ENCODE measurements around the gene SRSF6.
"Not testable (repeated sequence)": the region's sequence is repeated elsewhere in the genome, so short reads cannot be mapped to it uniquely, and the experiment has no call there.

SRSF6 gene

DNA sequence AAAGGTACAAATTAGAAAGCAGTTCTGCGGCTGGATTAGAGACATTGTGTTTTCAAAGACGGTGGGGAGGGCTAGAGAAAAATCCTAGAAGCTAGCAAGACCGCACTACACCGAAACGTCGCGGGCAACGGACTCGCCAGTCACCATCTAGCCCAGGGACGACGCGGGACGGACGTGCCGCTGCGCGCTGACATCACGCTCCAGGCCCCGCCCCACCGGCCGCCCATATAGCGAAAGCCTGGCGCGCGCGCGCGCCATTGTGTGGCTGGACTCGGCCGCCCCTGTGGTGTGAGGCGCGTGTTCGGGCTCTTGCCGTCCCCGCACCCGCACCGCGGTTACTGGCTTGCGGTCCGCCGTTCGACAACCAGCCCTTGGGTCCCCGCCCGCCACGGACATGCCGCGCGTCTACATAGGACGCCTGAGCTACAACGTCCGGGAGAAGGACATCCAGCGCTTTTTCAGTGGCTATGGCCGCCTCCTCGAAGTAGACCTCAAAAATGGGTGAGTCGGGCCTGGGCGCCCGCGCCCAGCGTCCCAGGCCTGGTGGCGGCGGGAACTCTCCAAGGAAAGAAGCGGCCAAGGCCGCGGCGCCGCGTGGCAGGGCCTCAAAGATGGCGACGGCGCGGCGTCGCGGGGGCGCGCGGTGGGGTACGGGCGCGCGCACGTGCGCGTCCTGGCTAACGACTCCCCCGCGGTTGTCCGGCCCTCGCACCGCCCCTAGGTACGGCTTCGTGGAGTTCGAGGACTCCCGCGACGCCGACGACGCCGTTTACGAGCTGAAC, at the start of gene SRSF6:
Gene SRSF6, plus strand, starts transcription at position 257 of the 782 bp plus-strand sequence. Its CDS starts 138 bp downstream, at position 395.
- peak; percentile 90 for DNase-seq

DNA sequence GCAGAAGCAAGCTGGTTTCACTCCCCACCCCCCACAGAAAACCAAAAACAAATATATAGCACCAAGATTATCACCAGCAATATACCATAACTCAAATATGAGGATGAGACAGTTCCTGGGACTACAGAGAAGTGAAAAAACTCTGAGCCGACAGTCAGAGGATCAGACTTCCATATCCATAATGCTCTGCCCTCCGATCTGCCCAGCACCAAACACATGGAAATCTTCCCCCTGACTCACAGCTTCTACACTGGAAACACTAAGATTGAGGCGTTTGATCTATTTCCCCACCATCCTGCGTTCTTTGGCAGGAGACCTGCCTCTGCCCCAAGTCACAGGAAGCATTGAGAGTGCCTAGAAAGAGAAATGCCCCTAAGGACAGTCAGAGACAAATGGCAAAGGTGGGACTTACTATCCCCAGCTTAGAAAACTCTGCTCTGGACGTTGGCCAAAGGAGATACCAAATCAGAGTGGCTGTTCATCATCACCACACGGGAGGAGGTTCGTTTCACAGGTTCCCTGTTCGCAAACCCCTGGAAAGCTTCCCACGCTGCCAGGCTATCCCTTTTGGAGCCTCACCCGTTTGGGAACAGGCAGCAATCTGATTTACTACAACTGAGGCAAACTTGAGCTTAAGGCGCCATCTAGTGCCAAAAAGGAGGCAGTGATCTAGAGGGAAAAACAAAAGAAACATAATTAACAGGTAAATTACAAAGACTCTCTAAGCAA, 48.7 kb upstream of the SRSF6 start:
- DNase-seq = no peak

DNA sequence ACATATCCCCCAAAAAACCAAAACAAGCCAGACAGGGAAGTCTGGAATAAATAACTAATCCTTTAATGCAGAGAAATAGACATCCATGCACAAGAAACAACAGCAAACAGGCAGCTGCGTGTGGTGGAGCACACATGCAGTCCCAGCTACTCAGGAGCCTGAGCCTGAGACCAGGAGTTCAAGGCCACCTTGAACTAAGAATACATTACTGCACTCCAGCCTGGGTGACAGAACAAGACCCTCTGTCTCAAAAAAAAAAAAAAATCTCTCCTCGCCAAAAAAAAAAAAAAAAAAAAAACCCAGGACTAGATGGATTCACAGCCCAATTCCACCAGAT, 48.2 kb upstream of the SRSF6 start:
- no peak for DNase-seq

DNA sequence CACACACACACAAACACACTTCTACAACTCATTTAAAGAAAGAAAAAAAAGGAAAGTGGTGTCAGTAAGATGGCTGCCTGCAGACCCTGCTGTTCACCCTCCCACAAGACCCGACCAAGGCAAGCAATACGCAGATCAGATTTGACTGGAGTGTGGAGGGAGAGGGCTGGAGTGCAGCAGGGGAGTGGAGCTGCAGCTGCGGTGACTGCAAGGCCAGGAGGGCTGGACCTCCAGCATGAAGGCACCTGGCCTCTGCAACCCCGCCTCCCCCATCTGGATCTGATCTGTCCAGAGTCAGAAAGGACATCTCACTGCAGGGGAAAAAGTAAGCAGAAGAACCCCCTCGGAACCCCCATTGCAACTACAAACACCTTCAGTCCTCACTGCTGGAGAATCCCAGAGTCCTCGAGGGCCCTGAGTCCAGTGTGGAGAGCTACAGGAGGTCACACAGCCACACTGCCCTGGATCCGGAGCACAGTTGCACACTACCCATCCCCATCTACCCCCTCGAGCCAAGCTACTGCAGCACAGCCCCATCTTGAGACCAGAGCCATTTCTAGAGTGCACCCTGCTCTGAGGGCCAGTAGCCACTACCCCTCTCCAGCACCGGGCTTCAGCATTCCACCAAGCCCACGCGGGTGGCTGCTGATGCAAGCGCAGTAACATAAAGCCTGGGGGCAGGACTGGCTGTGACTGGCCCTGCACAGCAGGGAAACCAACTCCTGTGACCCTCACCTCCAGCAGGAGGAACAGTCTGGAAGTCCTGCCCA, 41.9 kb upstream of the SRSF6 start:
- no peak for DNase-seq

DNA sequence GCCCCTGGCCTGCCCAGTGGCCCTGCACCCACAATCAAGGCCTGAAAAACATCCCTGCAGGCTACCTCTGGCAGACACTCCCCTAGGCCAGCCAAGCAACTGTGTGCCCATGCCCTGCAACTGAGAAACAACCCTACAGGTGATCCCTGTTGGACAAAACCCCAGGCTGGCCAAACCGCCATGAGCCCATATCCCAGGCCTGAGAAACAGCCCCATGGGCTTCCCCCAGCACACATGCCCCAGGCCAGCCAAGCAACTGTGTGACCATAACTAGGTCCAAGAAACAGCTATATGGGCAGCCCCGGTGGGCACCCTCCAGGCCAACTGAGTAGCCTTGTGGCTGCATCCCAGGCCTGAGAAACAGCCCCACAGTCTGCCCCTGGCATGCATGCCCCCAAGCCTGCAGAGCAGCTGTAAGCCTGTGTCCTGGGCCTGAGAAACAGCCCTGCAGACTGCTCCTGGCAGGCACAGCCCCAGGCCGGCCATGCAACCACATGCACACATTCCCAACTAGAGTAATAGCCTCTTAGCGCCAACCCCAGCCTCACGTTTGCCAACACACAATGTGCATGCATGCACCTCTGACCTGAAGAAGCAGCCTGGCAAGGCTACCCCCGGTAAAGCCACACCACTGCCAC, 41.0 kb upstream of the SRSF6 start:
- no peak for DNase-seq

DNA sequence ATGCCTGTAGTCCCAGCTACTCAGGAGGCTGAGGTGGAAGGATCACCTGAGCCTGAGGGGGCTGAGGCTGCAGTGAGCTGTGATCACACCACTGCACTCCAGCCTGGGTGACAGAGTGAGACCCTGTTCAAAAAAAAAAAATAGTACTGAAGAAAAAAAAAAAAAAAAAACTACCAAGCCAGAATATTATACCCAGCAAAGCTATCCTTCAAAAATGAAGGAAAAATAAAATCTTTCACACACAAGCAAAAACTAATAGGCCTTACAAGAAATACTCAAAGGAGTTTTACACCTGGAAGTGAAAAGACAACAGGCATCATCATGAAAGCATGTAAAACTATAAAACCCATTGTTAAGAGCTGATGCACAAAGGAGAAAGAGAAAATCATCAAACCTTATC, 37.5 kb upstream of the SRSF6 start:
- no peak for DNase-seq

DNA sequence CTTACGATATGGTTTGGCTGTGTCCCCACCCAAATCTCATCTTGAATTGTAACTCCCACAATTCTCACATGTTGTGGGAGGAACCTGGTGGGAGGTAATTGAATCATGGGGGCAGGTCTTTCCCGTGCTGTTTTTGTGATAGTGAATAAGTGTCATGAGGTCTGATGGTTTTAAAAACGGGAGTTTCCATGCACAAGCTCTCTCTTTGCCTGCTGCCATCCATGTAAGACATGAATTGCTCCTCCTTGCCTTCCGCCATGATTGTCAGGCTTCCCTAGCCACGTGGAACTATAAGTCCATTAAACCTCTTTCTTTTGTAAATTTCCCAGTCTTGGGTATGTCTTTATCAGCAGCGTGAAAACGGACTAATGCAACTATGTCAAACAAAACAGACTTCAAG, 36.8 kb upstream of the SRSF6 start:
- DNase-seq = not testable (repeated sequence)

DNA sequence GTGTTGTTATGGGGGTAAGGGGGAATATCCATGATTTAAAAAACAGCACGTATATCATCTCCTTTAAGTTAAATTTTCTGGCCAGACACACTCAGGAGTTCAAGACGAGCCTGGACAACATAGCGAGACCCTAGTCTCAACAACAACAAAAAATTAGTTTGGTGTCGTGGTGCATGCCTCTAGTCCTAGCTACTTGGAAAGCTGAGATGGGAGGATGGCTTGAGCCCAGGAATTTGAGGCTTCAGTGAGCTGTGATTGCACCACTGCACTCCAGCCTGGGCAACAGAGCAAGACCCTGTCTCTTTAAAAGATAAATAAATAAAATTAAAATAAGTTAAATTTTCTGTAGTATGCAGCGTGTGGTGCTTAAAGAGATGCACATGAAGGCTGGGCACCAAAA, 31.5 kb upstream of the SRSF6 start:
- no peak for DNase-seq

DNA sequence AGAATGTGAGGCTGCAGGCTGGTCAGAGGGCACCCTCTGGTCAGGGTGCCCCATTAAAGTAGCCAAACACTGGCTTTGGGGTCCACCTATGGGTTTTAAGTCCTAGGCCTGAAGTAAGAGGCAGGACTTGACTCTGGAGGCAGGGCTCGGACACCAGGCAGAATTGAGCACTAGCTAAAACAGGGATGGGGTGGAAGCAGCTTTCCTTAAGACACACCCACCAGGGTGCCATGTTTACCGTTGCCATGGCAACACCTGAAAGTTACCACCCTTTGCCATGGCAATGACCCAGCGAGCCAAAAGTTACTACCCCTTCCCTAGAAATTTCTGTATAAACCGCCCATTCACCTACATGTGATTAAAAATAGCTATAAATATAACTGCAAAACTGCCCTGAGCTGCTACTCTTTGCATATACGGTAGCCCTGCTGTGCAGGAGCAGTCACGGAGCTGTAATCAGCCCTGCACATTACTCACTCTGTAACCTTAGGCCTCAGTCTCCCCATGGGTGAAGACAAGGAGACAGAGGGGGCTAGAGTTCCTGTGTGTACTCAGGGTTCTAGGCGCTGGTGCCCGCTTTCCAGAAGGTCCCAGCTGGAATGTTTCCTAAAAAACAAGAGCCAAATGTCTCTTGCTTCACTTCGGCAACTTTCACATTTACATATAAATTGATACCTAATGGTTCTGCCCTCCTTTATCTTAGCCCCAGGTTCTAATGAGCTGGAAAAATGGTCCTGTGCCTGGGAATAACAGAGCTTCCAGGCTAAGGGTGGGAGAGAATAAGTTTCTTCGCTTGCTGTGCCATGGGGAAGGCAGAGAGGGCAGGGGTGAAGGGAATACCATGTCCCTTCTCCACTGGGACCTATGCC, 27.2 kb upstream of the SRSF6 start:
- DNase-seq = no peak

DNA sequence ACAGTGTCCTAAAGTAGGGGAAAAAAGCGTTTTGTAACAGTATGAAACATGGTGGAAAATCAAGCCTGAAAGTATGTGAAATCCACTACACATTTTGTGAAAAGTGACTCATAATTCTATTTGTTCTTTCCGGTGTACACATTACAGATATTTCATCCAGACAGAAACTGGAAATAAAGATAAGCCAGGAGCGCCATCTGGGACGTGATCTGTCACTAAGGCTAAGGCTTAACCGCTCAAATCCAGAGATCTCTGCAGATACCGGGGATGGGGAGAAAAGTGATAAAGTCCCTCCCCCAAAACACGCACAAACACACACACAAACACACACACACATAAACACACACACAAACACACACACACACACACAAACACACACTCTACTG, 26.6 kb upstream of the SRSF6 start:
- DNase-seq = no peak

DNA sequence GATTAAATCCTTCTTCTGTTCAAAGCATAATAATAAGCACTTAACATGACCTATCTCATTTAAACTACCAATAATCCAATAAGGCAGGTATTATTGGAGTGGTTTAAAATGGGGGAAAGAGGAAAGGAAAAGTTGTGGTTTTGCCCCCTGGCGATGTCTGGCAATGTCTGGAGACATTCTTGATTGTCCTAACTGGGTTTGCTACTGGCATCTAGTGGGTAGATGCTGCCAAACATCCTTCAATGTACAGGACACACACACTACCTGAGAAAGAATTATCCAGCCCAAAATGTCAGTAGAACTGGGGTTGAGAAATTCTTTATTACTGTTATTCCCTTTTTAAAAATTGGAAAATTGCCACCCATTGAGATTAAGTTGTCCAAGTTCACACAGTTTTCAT, 25.2 kb upstream of the SRSF6 start:
- no peak for DNase-seq

DNA sequence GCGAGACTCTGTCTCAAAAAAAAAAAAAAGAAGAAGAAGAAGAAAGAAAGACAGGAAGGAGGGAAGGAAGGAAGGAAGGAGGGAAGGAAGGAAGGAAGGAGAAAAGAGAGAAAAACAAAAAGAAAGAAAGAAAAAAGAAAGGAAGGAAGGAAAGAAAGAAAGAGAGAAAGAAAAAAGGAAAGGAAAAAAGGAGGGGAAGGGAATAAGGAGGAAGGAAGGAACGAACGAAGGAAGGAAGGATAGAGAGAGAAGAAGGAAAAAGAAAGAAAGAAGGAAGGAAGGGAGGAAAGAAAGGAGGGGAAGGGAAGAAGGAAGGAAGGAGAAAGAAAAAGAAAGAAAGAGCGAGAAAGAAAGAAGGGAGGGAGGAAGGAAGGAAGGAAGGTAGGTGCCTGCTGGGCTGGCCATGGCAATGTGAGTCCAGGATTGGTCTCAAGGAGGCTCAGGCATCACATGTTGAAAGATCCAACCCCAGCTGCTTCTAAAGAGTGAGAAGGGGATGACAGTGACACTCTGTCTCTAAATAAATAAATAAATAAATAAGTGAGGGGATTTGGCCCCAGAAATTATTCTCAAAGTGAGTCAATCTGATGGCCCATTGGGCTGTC, 24.3 kb upstream of the SRSF6 start:
- no peak for DNase-seq

DNA sequence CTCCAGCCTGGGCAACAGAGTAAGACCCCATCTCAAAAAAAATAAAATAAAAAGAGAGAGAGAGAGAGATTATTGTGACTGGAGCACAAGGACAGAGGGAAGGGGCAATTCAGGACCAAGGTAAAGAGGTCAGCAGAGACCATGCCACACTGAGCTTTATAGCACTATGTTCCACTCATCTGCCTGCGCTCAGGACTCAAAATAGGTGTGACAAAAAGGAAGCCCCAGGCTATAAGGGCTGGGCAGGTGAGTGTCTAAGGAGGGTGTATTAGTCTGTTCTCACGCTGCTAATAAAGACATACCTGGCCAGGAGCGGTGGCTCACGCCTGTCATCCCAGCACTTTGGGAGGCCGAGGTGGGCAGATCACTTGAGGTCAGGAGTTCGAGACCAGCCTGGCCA, 23.1 kb upstream of the SRSF6 start:
- no peak for DNase-seq

DNA sequence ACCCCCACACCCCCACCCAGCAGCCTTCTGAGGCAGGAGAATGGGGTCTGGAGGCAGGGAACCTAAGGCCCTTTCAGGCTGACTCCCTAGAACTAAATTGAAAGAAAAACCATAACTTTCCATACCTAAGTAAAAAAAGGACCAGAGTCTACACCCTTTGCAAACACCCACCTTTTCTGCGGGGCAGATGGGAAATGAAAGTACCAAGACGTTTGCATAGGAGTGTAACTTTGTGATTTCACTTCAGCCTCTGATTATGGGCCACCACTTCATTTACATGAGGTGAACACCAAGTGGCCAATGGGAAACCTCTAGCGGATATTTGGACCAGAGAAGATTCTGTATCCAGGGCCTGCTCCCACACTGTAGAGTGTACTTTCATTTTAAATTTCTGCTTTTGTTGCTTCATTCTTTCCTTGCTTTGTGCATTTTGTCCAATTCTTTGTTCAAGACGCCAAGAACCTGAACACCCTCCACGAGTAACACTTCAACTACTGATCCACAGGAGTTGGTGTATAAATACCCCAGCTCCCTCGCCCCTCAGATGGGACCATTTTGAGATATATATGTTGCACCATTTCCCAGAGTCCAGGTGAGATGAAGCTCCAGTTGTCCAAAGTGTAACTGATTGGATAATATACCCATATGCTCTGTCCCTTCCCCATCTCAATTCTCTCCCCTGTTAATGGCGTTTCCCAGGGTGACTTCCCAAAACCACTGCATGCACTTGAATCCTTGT, 18.9 kb upstream of the SRSF6 start:
- no peak for DNase-seq

DNA sequence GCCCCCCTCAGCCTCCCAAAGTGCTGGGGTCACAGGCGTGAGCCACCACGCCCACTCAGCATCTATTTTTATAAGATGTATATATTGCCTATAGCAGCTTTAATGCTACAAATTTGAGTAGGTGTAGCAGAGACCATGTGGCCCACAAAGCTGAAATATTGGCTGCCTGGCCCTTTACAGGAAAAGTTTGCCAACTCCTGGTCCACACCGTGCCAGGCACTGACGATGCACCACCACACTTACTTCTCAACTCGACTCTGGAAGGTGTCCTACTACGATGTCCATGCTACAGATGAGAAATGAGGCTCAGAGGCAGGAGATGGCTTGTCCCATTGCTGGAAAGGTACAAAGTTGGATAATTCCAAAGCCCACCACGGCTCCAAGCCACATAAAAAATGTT, 17.2 kb upstream of the SRSF6 start:
- no peak for DNase-seq

DNA sequence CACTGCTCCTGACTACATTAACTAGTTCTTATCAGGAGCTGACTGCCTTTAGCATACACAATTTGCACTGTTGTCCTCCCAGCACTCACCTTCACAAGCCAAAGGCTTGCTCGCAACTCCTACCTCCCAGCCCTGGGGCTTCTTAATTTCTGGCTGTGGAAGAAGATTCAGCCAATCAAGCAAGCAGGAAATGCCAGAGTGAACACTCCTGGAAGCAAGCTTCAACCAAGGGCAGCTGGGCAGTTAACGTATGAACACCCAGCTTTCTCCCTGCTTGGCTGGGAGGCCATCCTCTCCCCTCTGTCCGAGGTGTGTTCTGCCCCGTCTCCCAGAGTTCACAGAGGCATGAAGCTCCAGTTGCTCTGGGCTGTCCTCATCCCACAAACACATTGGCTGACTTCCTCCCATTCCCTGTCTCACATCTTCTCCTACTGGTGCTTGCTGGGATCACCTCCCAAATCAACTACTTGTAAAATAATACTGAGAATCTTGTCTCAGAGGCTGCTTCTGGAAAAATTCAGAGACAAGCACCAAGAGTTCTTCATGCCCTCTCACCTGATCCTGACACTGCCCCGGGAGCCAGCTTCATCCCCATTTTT, 15.3 kb upstream of the SRSF6 start:
- DNase-seq = no peak

DNA sequence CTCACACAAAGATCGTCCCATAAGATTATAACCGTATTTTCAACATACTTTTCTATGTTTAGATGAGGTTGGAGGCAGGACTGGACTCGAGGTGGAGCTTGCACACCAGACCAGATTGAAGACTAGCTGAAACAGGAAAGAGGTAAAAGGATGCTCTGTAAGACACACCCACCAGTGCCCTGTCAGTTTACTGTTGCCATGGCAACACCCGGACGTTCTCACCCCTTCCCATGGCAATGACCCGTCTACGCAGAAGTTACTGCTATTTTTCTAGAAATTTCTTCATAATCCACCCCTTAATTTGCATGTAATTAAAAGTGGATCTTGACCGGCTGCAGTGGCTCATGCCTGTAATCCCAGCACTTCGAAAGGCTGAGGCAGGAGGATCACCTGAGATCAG, 13.6 kb upstream of the SRSF6 start:
- DNase-seq = no peak

DNA sequence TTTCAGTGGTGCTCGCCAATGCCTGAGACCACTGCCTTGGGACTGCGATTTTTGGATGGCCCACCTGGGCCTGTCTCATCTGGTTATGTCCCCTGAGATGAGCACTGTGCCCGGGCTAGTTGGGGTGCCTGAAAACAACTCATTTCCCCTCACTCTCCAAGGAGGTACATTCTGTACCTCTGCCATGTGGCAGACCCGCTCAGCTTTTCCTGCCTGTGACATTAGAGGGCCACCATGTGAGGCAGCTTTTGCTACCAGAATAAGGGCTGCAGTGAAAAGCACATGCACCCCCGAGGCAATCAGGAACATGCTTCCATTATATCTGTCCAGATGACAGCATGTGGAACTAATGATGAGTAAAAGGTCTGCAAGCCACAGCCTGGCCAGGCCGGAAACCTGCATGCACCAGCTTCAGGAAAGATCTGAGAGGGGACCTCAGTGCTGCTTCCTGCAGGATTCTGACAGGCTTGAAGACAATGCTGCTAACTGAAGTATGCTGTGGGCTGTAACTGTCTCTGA, 11.3 kb upstream of the SRSF6 start:
- DNase-seq = no peak

DNA sequence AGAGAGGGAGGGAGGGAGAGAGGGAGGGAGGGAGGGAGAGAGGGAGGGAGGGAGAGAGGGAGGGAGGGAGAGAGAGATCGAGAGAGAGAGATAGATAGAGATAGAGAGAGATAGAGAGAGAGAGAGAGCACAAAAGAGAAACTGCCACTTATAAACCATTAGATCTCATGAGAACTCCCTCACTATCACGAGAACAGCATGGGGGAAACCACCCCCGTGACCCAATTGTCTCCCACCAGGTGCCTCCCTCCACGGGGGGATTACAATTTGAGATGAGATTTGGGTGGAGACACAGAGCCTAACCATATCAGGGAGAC, 9.3 kb upstream of the SRSF6 start:
- DNase-seq = not testable (repeated sequence)

DNA sequence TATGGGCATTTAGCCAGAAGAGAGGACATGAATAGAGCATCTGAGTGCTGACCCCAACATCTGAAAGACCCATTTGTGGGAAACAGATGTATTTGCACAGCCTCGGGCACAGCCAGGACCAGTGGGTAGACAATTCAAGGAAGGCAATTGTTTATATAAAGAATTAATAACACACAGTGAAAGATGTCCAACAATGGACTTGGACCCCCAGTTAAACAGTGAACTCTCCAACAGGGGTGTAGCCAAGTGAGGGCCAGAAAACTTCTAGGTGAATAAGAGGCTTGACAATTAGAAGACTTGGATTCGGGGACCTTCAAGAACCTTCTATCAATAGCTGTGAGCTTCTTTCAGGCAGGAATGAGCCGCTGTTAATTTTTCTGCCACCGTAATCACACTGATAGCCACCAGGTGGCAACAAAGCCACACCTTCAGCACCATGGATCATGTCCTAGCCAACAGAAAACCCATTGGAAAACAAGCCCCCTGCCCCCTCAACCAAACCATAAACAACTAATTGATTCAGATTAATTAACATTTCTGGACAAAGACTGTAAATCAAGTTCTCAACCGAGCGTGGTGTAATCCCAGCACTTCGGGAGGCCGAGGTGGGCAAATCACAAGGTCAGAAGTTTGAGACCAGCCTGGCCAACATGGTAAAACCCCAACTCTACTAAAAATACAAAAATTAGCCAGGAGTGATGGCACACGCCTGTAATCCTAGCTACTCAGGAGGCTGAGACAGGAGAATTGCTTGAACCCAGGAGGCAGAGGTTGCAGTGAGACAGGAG, 8.8 kb upstream of the SRSF6 start:
- DNase-seq = peak; percentile 26

Measured in CD4-positive, alpha-beta T cell treated with Interleukin-15 for 1 hour (primary cell).